ENCODE measurements around the gene GPR141. TPM values are rescaled to one million over a fixed set of nuclear protein-coding genes. Genes with fewer than 3 reads are reported as not detected.

GPR141 gene
- total and polyA plus RNA-seq, 2 of the 13 experiments (the other 11 are each of a cell fraction or from before 2014, with no cell fraction given): not detected

DNA sequence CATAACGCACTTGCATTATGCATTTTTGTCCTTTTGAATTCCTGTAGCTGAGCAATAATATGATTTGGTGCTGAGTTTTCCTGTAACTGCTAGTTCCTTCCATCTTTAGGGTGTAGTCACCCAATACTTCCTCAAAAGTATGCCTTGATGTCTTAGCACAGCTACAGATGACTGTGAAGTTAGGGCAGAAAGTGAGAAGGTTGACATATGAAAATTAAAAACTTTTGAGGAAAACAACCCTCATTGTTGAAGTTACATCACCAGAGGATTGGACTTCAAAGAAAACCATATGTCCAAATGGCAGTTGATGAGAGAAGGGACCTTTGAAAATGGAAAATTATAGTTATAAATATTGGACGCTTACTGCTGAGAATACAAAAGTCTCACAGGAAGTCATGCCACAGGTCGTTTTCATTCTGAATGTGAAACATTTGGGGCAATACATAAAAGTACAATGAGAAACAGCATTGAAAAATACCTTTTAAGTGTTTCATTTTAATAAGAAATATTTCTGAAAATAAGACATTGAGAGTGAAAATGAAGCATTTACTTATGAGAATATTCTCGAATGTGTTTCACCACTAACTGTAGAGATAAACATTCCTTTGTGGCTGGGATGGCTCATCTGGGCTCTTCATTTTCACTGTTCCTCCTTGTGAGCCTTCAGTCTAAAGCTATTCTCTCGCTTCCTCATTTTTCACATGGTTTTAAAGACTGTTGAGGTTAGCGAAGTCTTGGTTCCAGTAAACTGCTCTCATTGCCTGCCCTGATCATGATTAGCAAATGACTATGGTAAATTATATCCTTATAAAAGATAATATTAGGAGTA is 103.4 kb downstream of the GPR141 start:
- ATAC-seq (no peak), DNase-seq (ENCODE audit: low spot score) (no peak), FAIRE-seq (no peak)
- H3K4me2 ChIP-seq (ENCODE audit: low read depth, low read length): no peak overlapping the region
- no peak overlapping the region for H3K9ac ChIP-seq (ENCODE audit: insufficient read depth, low read depth, low read length)
- intact Hi-C loops (cut with micrococcal nuclease; ENCODE audit: unreplicated experiment): no loop called here
- H4K20me1 ChIP-seq (ENCODE audit: insufficient read depth, low read length): no peaks in the 10 kb centered on the region
- H3K79me2 ChIP-seq (ENCODE audit: insufficient read depth, low read length): no peaks in the 10 kb centered on the region
- H2AFZ ChIP-seq (ENCODE audit: low read length): no peak overlapping the region
- WGBS (ENCODE audit: low lambda C conversion rate): 0% methylated on average over 6 of the region's 6 CpGs
- CTCF ChIA-PET (ENCODE audit: low intra/inter-chr PET ratio, low total read pairs): no interaction called here
- no peak overlapping the region for H3K27ac ChIP-seq (ENCODE audit: extremely low read length, insufficient read depth, low read length)
- H3K9me3 ChIP-seq (ENCODE audit: low read length): no peaks in the 10 kb centered on the region
- no peak overlapping the region for H3K4me3 ChIP-seq (replicated peaks in 1 of 3; ENCODE audit: insufficient read depth in 1 of 3, low read depth in 2 of 3, low read length in 3 of 3)
- H3K27me3 ChIP-seq (ENCODE audit: control insufficient read depth in 1 of 2, insufficient read depth in 2 of 2, low read length in 2 of 2): no peaks in the 10 kb centered on the region
- TF ChIP-seq ZNF788 (CRISPR knock-in tag; IDR thresholded peaks at IDR 0.05; ENCODE audit: borderline replicate concordance) (no peak), SOX5 (CRISPR knock-in tag; IDR thresholded peaks at IDR 0.05; ENCODE audit: borderline replicate concordance) (no peak), HOXD1 (CRISPR knock-in tag; IDR thresholded peaks at IDR 0.05) (no peak), TBL1XR1 (IDR thresholded peaks at IDR 0.05; ENCODE audit: borderline replicate concordance, low read length, partially characterized antibody) (no peak), YY1 (IDR thresholded peaks at IDR 0.05; ENCODE audit: insufficient read depth, insufficient replicate concordance, low read depth, low read length) (no peak), ZNF18 (CRISPR knock-in tag; IDR thresholded peaks at IDR 0.05; ENCODE audit: insufficient replicate concordance) (no peak), ZNF589 (CRISPR knock-in tag; conservative IDR thresholded peaks at IDR 0.05) (no peak), ZFY (CRISPR knock-in tag; IDR thresholded peaks at IDR 0.05) (no peak), PRDM10 (CRISPR knock-in tag; IDR thresholded peaks at IDR 0.05; ENCODE audit: low read depth) (no peak), DMTF1 (CRISPR knock-in tag; IDR thresholded peaks at IDR 0.05) (no peak), SIN3B (IDR thresholded peaks at IDR 0.05; ENCODE audit: low read length) (no peak), TBX2 (CRISPR knock-in tag; IDR thresholded peaks at IDR 0.05; ENCODE audit: borderline replicate concordance) (no peak)
- TF ChIP-seq, protein P1, sequence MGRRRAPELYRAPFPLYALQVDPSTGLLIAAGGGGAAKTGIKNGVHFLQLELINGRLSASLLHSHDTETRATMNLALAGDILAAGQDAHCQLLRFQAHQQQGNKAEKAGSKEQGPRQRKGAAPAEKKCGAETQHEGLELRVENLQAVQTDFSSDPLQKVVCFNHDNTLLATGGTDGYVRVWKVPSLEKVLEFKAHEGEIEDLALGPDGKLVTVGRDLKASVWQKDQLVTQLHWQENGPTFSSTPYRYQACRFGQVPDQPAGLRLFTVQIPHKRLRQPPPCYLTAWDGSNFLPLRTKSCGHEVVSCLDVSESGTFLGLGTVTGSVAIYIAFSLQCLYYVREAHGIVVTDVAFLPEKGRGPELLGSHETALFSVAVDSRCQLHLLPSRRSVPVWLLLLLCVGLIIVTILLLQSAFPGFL (CRISPR knock-in tag; IDR thresholded peaks at IDR 0.05): no peak
- in situ Hi-C loops (cut with HindIII; ENCODE audit: extremely low pct_ligation_motif_present, low pct_unique_long_range_greater_than_20kb): no loop called here
- BruUV-seq (replicated peaks): no TSS peak
- POLR2A ChIA-PET: no interaction called here
- H3K4me1 ChIP-seq (ENCODE audit: insufficient read depth, low read length): no peaks in the 10 kb centered on the region
- H3K36me3 ChIP-seq (replicated peaks in 1 of 2; ENCODE audit: control insufficient read depth in 1 of 2, insufficient read depth in 2 of 2, low read length in 2 of 2): no peaks in the 10 kb centered on the region
